GM19328 (cell line): Measurements from ENCODE around the gene IGFL4.

ENCODE experiments used
- ATAC-seq: cut with Tn5 transposase; IDR thresholded peaks from one replicate; pipeline ENCODE4 v1.9.1; 2021; ENCODE audit warnings: mild to moderate bottlenecking, moderate library complexity; ENCODE audit not compliant: unreplicated experiment

Gene IGFL4

GRCh38 chr19:46065486-46066071 is 24.8 kb upstream of the IGFL4 start:
- no peak for ATAC-seq

- no peak for ATAC-seq
Observed at GRCh38 chr19:46063201-46063600, 22.4 kb upstream of the IGFL4 start.

GRCh38 chr19:46060012-46060411 is 19.2 kb upstream of the IGFL4 start:
- no peak for ATAC-seq

GRCh38 chr19:46058778-46059177 is 18.0 kb upstream of the IGFL4 start:
- ATAC-seq: no peak

- no peak for ATAC-seq
Observed at GRCh38 chr19:46056536-46056935, 15.7 kb upstream of the IGFL4 start.

GRCh38 chr19:46052896-46053295 is 12.1 kb upstream of the IGFL4 start:
- ATAC-seq: no peak

- no peak for ATAC-seq
Observed at GRCh38 chr19:46049597-46049996, 8.8 kb upstream of the IGFL4 start.

GRCh38 chr19:46043519-46043918 is 2.7 kb upstream of the IGFL4 start:
- ATAC-seq: no peak

GRCh38 chr19:46042252-46042883 is 1.6 kb upstream of the IGFL4 start:
- ATAC-seq: no peak

- no peak for ATAC-seq
Observed at GRCh38 chr19:46040125-46040524, 677 bp downstream of the IGFL4 start.

GRCh38 chr19:46036744-46037128 is 4.1 kb downstream of the IGFL4 start:
- no peak for ATAC-seq

GRCh38 chr19:46035986-46036743 is 4.6 kb downstream of the IGFL4 start:
- ATAC-seq: no peak

- ATAC-seq: no peak
Observed at GRCh38 chr19:46035546-46035945, 5.3 kb downstream of the IGFL4 start.

- ATAC-seq: no peak
Observed at GRCh38 chr19:46033401-46033800, 7.4 kb downstream of the IGFL4 start.

- ATAC-seq: no peak
Observed at GRCh38 chr19:46032597-46033025, 8.2 kb downstream of the IGFL4 start.

GRCh38 chr19:46031781-46032596 is 8.8 kb downstream of the IGFL4 start:
- ATAC-seq: no peak

- no peak for ATAC-seq
Observed at GRCh38 chr19:46030812-46031550, 9.8 kb downstream of the IGFL4 start.

GRCh38 chr19:46025835-46026234 is 15.0 kb downstream of the IGFL4 start:
- no peak for ATAC-seq

GRCh38 chr19:46023311-46023779 is 17.5 kb downstream of the IGFL4 start:
- no peak for ATAC-seq
